T-helper 1 cell (primary cell): ENCODE data around the gene LHX5.
A peak's percentile ranks its signal among the peaks of the same experiment; 100 is the strongest.
"Not testable (repeated sequence)": the region's sequence is repeated elsewhere in the genome, so short reads cannot be mapped to it uniquely, and the experiment has no call there.

Experiments used
- DNase-seq, 5 donors: peaks; one replicate each; pipeline ENCODE4 v3.0.0-alpha.2; 2012 to 2020
- total RNA-seq, 4 donors: gene quantifications; one replicate each; lab custom pipeline; 2026; lab: John Stamatoyannopoulos, UW

The LHX5 gene
- 0 reads per million in 4 donors for total RNA-seq

- DNase-seq = no peak
Measured at GRCh38 chr12:113471619-113472171, at the start of gene LHX5. TSS of gene LHX5 (minus strand) at chr12:113471871. CDS start at chr12:113471498, 373 bp downstream.

- DNase-seq = no peak
Measured at GRCh38 chr12:113519464-113520307, 48.0 kb upstream of the LHX5 start.

- DNase-seq = no peak
Measured at GRCh38 chr12:113515082-113515856, 43.6 kb upstream of the LHX5 start.

GRCh38 chr12:113514602-113515001, 42.9 kb upstream of the LHX5 start:
- no peak for DNase-seq

- no peak for DNase-seq
Measured at GRCh38 chr12:113512568-113512967, 40.9 kb upstream of the LHX5 start.

- no peak for DNase-seq
Measured at GRCh38 chr12:113506867-113507266, 35.2 kb upstream of the LHX5 start.

- DNase-seq = no peak
Measured at GRCh38 chr12:113505941-113506340, 34.3 kb upstream of the LHX5 start.

GRCh38 chr12:113504917-113505316, 33.2 kb upstream of the LHX5 start:
- DNase-seq = no peak

GRCh38 chr12:113500782-113501311, 29.2 kb upstream of the LHX5 start:
- no peak for DNase-seq

GRCh38 chr12:113500306-113500675, 28.6 kb upstream of the LHX5 start:
- no peak for DNase-seq

- no peak for DNase-seq
Measured at GRCh38 chr12:113498490-113498889, 26.8 kb upstream of the LHX5 start.

- no peak for DNase-seq
Measured at GRCh38 chr12:113497693-113498092, 26.0 kb upstream of the LHX5 start.

- DNase-seq = not testable (repeated sequence)
Measured at GRCh38 chr12:113495941-113496340, 24.3 kb upstream of the LHX5 start.

GRCh38 chr12:113488322-113488721, 16.7 kb upstream of the LHX5 start:
- DNase-seq = no peak

GRCh38 chr12:113486722-113487121, 15.1 kb upstream of the LHX5 start:
- DNase-seq = no peak

- no peak for DNase-seq
Measured at GRCh38 chr12:113485330-113485729, 13.7 kb upstream of the LHX5 start.

GRCh38 chr12:113482334-113482733, 10.7 kb upstream of the LHX5 start:
- DNase-seq = no peak

GRCh38 chr12:113480336-113480971, 8.8 kb upstream of the LHX5 start:
- no peak for DNase-seq

- DNase-seq = peak in 1 of 5 donors; percentile 17
Measured at GRCh38 chr12:113479590-113480335, 8.1 kb upstream of the LHX5 start.

- no peak for DNase-seq
Measured at GRCh38 chr12:113479216-113479589, 7.5 kb upstream of the LHX5 start.

GRCh38 chr12:113478351-113479011, 6.8 kb upstream of the LHX5 start:
- DNase-seq = no peak

GRCh38 chr12:113477842-113478215, 6.2 kb upstream of the LHX5 start:
- no peak for DNase-seq
